ENCODE measurements around the gene BAZ2B.
A peak's percentile ranks its signal among the peaks of the same experiment; 100 is the strongest.

Gene BAZ2B

DNA sequence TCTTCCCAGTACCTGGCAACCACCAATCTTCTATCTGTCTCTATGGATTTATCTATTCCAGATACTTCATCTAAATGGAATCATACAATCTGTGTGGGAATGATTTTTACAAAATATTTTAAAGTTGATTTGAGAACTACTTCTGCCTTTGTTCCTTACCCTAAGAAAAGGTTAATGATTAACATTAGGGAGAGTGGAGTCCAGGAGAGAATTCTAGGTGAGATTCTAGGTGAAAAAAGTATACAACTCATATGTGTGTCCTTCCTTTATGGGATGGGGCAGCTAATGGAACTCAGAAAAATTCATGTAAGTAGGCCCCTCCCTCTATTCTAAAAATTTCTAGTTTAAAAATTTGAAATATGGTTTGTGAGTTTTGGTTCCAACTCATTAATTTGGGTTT, 293.9 kb downstream of the BAZ2B start:
- DNase-seq (ENCODE audit: low read depth in 3 of 3) = no peak

DNA sequence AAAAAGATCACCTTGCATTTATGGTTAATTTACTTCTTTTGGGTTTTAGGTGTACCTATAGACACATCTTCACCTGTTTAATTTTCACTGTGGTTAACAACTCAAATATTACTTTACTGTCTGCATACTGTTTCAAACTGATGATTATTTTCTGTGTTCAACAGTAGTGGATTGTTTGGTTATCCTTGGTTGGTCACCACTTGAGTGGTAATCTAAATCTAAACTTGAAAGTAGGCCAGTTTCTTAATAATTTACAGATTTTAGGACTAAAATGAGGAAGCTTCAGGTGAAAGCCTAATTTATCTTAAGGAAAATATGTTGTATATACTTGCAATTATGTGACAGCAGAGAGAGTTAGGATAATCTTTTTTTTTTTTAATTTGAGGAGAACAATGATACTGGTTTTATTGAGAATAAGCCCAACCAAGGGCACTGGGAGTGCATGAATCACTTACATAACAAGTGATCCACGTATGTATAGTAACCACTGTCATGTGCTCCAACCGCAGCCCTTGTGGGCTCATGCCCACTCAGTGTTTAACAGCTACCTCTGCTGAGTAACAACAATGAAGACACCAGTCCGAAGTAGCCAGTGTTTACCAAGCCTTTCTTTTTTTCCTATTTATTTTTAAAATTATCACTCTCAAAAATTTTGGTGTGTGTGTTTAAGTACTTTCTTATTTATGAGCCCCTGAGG, 298.8 kb downstream of the BAZ2B start:
- DNase-seq (ENCODE audit: low read depth in 3 of 3) = no peak

DNA sequence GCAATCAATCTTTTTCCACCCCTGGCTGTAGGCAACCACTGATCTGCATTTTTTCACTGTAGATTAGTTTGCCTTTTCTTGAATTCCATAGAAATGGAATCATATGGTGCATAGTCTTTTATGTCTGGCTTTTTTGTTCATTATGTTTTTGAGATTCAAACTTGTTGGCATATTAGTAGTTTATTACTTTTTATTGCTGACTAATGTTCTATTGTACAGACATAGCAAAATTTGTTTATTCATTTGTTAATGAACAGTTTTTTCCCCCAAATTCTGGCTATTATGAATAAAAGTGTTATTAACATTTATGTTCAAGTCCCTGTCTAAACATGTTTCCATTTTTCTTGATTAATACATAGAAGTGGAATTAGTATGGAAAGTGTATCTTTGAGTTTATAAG, 308.4 kb downstream of the BAZ2B start:
- no peak for DNase-seq (ENCODE audit: low read depth in 3 of 3)

DNA sequence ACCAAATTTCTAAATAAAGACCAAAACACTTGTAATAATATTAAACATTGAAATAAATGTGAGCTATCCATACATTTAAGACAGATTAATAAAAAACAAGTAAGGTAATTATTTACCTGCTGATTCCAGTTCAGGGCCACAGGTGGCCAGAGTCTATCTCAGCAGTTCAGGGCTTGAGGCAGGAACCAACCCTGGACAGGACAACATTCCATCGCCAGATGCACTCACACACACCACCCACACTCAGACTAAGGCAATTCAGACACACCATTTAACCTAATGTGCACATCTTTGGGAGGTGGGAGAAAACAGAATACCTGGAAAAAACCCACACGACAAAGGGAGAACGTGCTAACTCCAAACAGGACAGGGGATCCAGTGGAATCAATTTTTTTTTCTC, 315.8 kb downstream of the BAZ2B start:
- no peak for DNase-seq (ENCODE audit: low read depth in 3 of 3)

DNA sequence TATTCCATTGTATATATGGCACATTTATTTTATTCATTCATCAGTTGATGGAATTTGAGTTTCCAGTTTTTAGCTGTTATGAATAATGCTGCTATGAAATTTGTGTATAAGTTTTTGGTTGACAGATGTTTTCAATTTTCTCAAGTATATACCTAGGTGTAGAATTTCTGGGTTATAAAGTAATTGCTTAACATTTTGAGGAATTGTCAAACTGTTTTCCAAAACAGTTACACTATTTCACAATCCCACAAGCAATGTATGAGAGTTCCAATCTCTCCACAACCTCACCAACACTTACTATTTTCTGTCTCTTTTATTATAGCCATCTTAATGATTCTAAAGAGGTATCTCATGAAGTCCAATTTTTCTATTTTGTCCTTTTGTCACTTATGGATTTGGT, 317.4 kb downstream of the BAZ2B start:
- DNase-seq (ENCODE audit: low read depth in 3 of 3) = no peak

DNA sequence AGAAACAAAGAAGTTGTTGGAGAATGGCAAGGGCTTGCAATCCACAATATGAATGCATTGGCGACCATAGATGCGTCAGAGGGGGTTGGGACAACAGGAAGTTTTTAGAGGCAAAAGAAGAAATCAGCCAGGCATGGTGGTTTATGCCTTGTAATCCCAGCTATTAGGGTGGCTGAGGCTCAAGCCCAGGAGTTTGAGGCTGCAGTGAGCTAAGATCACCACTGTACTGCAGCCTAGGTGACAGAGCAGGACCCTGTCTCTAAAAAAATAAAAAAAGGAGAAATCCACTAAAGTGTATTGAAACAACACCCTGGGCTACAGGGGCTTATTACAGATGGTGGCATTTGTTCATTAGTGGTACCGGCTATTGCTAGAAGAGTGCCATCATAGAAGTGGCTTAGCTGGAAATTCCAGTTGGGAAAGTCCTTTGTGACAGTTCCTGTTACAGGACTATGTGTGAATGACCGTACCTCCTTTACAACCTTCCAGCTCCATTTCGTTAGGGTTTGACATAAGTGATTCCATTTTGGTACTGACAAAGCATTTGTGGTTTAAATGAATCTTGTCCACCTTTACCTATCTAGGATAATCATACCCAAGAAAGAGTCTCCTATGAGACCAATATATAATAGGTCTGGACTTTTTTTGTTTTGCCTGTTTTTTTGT, 319.2 kb downstream of the BAZ2B start:
- DNase-seq (ENCODE audit: low read depth in 3 of 3) = no peak

DNA sequence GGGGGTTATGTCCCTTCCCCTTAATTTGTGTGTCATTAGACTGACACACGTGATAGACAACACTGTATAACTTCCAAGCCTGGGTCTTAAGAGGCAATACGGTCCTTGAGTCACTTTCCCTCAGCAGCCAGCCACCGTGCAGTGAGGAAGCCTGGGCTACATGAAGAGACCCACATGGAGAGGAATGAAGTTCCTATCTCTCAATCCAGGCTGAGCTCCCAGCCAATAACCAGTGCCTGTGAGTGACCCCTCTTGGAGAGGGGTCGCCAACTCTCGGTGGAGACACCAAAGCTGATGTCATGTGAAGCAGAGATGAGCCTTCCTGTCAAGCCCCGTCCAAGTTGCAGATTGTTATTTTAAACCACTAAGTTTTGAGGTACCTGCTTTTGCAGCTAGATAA, 324.2 kb downstream of the BAZ2B start:
- DNase-seq (ENCODE audit: low read depth in 3 of 3) = no peak

DNA sequence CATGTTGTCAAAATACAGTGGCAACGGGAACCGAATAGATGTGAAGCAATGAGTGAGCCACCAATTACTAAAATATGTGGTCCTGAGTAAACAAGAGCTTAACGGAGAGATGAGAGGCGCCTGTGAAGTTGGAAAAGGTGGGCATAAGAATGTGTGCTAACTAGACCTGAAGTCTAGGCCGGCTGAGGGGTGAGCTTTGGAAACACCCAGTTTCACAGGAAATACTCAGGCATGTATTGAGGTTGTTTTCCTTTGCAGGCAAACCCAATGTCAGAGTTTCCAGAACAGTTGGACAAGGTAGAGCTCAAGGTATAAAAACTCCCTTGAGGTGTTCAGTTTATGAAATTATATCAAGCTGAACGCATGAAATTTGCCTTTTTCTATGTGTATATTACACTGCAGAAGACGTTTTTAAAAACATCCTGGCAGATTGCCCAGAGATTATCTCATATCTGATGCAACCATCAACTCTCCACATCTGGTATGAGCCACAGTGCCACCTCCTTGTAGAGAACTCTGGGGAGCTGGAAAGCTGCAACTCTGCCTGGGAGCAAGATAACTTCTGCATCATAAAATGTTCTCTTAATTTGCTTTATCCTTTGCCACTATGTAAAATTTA, 325.9 kb downstream of the BAZ2B start:
- no peak for DNase-seq (ENCODE audit: low read depth in 3 of 3)

DNA sequence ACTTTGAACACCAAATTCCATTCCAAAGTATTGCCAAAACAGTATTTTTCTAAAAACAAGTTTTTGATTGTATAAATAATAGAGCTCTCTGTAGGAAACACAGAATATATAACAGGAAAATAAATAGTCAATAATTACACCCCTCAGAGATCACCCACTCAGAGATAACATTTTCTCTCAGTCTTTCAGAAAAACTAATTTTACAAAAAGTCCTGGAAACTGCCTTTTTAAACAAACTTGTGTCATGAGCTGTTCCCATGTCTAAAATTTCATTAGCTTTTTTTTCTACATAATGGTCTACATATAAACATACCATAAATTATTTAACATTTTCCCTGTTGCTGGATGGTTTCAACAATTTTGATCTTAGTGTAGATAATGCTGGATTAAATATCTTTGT, 328.6 kb downstream of the BAZ2B start:
- no peak for DNase-seq (ENCODE audit: low read depth in 3 of 3)

DNA sequence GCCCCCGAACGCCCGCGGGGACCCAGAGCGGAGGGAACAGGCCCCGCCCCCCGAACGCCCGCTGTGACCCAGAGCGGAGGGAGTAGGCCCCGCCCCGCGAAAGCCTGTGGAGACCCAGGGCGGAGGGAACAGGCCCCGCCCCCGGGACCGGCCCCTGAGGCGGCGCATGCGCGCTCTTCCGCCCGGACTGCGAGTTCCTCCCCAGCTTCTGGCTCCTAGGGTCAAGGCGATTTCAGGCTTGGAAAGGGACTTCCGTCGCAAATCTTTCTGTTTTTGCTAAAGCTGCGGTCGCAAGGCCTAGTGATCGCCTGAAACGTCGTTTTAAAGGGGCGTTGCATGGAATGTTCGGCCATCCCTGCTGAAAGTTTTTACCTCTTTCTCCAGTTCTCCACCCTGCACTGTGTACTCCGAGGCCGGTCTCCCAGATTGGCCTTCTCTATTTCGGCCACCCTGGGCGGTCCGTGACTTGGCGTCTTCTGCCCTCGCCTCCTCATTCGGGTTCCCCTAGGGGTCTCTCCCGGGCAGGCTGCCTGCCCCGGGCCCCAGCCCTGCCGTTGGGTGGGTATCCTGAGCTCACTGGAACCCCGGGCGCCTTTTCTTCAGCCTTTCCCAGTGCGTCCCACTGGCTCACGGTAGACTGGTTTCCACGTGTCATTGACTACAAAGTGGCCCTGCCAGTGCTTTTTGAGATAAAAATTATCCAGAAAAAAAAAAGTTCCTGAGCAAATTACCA, 329.5 kb downstream of the BAZ2B start:
- DNase-seq (ENCODE audit: low read depth in 3 of 3) = peak; percentile 93 to 96 (median 93)

DNA sequence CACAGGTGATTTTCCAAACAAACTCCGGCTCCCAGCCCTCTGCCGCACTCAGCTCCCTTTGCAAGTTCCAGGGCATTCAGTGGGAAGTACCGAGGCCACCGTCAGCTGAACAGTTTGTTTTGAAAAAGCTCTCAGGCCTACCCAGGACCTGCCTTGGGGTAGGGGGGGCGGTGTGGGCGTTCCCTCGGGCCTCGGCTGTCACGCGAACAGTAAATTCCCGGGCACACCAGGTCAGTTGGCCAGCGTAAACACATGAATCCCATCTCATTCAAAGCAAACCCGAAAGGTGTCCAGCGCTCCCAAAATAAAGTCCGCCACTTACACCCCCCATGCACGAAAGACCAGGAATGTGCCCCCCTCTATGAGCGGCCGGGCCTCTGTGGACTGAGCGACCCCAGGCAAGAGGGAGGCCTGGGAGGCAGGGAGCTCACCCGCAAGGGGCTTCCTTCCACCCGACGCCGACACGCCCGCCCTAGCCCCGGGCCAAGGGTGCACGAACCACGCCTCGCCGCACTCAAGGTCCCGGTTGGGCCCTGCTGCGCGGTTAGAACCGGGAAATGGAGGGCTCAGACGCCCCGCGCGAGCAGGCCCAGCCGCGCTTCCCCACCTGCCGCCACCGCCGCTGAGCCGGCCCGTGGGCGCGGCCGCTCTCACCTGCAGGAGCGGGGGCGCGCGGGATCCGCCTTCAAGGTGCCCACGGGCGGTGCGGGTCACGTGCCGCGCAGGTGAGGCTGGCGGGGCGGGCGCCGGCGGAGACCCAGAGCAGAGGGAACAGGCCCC, 330.2 kb downstream of the BAZ2B start, which contains the start of gene WDSUB1:
TSS of gene WDSUB1 (minus strand) at position 775 of the 780 bp plus-strand sequence. CDS start 3,634 bp downstream, outside the sequence.
- peak in 1 of 3 donors; percentile 22 for DNase-seq (ENCODE audit: low read depth in 3 of 3)

DNA sequence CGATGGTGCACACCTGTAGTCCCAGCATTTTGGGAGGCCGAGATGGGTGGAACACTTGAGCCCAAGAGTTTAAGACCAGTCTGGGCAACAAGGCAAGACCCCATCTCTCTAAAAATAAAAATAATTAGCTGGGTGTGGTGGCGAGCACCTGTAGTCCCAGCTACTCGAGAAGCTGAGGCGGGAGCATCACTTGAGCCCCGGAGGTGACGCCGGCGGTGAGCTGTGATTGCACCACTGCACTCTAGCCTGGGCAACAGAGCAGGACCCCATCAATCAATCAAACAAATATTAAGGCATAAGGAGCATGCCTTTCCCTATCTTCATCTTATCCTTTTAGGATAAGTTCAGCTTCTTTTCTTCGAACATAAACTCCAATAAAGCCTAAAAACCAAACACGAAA, 330.9 kb downstream of the BAZ2B start:
- DNase-seq (ENCODE audit: low read depth in 3 of 3) = no peak

DNA sequence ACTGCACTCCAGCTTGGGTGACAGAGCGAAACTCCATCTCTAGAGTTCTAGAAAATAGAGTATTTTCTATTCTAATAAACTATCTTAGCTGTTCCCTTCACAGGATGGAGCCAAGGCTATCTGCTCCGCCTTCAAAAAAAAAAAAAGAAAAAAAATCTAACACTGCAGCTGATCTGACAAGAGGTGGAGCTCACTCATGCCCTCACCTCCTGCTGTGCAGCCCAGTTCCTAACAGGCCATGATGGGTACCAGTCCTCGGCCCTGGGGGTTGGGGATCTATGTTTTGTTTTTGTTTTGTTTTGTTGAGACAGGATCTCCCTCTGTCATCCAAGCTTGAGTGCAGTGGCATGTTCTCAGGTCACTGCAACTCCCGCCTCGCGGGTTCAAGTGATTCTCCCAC, 332.8 kb downstream of the BAZ2B start:
- no peak for DNase-seq (ENCODE audit: low read depth in 3 of 3)

DNA sequence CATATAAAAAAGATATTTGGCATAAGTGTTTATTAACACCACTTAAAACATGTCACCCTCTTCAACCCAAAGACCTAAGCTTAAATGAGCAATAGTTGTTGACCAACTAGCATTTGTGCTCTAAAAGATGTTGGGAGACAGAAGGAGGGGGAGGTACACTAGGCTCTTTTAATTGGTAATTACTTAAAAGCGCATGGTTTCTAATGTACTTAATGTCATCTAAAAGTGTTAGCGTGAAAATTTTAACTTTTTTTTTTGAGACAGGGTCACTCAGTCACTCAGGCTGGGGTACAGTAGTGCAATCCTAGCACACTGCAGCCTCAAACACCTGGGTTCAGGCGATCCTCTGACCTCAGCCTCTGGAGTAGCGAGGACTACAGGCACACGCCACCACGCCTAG, 335.3 kb downstream of the BAZ2B start:
- no peak for DNase-seq (ENCODE audit: low read depth in 3 of 3)

DNA sequence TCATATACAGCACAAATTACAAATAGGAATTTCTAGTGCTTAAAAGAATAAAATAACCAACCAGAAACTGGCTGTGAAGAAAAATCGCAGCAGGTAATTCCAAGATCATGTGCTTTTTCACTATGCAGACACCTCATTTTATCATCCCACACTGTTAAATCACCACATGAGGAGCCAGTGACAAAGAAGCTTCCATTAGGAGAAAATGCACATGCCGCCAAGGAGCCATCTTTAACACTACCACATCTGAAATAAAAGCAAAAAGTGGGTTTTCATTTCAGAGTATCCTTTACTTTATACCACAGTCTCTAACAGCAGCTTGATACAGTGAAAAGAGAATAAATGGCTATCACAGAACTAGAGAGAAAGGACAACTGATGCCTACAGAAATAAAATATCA, 336.6 kb downstream of the BAZ2B start:
- DNase-seq (ENCODE audit: low read depth in 3 of 3) = no peak

DNA sequence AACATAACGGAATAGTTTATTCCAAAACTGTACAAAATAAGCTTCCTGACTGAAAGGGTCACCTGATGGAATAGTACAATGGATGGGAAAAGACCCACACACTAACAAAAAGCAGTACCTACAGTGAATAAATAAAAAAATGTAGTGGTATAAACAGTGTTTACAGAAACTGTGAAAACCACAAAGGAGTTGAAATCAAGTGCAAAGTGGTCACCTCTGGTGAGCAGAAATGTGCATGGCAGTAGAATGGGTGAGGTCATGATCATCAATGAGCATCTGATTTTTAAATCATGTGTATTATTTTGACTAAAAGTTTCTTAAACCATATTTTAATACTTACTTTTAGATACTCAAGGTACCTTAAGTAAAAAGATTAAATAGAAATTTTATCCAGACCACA, 341.2 kb downstream of the BAZ2B start:
- DNase-seq (ENCODE audit: low read depth in 3 of 3) = no peak

DNA sequence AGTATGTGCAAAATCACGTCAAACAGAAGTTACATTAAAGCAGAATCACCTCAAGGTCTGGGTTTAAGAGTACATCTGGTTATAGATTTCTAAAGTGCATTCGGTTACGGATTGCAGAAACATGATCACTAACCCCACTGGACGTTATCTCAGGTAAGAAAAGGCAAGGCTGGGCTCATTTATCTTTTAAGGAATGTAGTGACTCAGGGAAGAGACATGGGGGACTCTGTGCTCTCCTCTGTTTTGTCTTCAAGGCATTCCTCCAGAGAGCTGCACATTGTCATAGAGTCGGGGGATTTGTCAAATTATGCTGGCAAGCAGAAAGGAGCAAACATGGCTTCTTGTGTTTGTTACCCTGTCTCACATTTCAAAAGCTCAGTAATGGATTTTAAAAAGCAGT, 344.2 kb downstream of the BAZ2B start:
- DNase-seq (ENCODE audit: low read depth in 3 of 3) = no peak

DNA sequence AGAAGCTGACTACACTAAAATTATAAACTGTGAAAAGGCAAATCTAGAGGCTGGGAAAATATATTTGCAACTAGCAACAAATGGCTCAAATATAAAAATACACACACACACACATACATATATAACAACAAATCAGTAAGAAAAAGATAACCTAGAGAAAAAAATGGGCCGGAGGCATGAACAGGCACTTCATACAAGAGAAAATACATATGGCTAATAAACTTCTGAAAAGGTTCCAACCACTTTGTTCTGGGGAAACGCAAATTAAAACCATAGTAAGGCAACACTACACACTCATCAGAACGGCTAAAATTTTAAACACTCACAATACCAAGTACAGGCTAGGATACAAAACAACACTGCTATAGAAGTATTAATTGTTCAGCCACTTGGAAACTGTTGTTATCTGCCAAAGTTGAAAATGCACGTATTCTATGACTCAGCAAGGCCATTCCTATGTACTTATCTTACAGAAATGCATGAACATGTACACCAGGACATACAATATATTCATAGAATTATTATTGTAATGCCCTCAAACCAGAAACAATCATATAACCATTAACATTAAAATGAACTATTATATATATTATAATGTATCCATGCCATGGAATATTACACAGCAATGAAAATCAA, 345.5 kb downstream of the BAZ2B start:
- no peak for DNase-seq (ENCODE audit: low read depth in 3 of 3)

Measured in stimulated activated CD4-positive, alpha-beta T cell treated with anti-CD3 and anti-CD28 coated beads, TNF-alpha, amount 100 ng/mL, for 48 hours (primary cell).